OCI-LY3 (cell line): ENCODE data around the gene ANKLE1.
"Not testable (repeated sequence)": the region's sequence is repeated elsewhere in the genome, so short reads cannot be mapped to it uniquely, and the experiment has no call there.

Source experiments
- H2AFZ ChIP-seq: fragments of 200-600, 300-600 bp; shearing (Covaris generic); 2 replicates; pipeline ENCODE4 v1.6.0; 2014; ENCODE audit warnings: antibody characterized with exemption, low read depth, low read length
- H3K27ac ChIP-seq: fragments of 200-600, 300-600 bp; sonication (generic); 2 replicates; pipeline ENCODE4 v1.5.1; 2014; ENCODE audit warnings: mild to moderate bottlenecking, low read length, moderate library complexity, mixed read lengths
- H3K27me3 ChIP-seq: fragments of 200-600, 300-600 bp; sonication (generic); 2 replicates; pipeline ENCODE4 v1.6.1; 2014; ENCODE audit warnings: low read depth, low read length, mixed read lengths
- H3K36me3 ChIP-seq: fragments of 200-600, 300-600 bp; sonication (generic); replicated peaks from 2 replicates; pipeline ENCODE3; 2014; ENCODE audit warnings: low read depth, low read length, mixed read lengths
- H3K4me1 ChIP-seq: fragments of 300-600, 200-600 bp; sonication (generic); 2 replicates; pipeline ENCODE4 v1.6.1; 2014; ENCODE audit warnings: low read length, mixed read lengths
- H3K4me2 ChIP-seq: fragments of 200-600, 300-600 bp; sonication (generic); 2 replicates; pipeline ENCODE4 v1.6.1; 2014; ENCODE audit warnings: low read length, mixed read lengths
- H3K4me3 ChIP-seq: fragments of 300-600, 200-600 bp; sonication (generic); 2 replicates; pipeline ENCODE4 v1.5.1; 2014; ENCODE audit warnings: antibody characterized with exemption, mild to moderate bottlenecking, low read length, moderate library complexity
- H3K79me2 ChIP-seq: fragments of 300-600, 200-600 bp; shearing (Covaris generic); 2 replicates; pipeline ENCODE4 v1.6.1; 2014; ENCODE audit warnings: mild to moderate bottlenecking, low read length, mixed read lengths
- H3K9ac ChIP-seq: fragments of 300-600, 200-600 bp; shearing (Covaris generic); 2 replicates; pipeline ENCODE4 v1.6.0; 2014; ENCODE audit warnings: mild to moderate bottlenecking, low read length, moderate library complexity
- H3K9me3 ChIP-seq: fragments of 200-600, 300-600 bp; shearing (Covaris generic); 2 replicates; pipeline ENCODE4 v1.6.1; 2014; ENCODE audit warnings: low read length, mixed read lengths; ENCODE audit not compliant: insufficient read depth
- H4K20me1 ChIP-seq: fragments of 200-600, 300-600 bp; sonication (generic); 2 replicates; pipeline ENCODE4 v1.6.1; 2016; ENCODE audit warnings: low read length, mixed read lengths; ENCODE audit not compliant: insufficient read depth
- EZH2phosphoT487 ChIP-seq: fragments of 200-600 bp; shearing (Covaris generic); IDR thresholded peaks from 2 replicates; pipeline ENCODE4 v1.6.1; 2018; ENCODE audit warnings: antibody characterized with exemption, mixed run types, low read depth
- TF ChIP-seq, protein P1 (sequence below): fragments of 200-600, 300-600 bp; sonication (generic); IDR thresholded peaks from 2 replicates; pipeline ENCODE4 v1.5.1; 2014; ENCODE audit warnings: antibody characterized with exemption, low read length, low read depth

The ANKLE1 gene

DNA sequence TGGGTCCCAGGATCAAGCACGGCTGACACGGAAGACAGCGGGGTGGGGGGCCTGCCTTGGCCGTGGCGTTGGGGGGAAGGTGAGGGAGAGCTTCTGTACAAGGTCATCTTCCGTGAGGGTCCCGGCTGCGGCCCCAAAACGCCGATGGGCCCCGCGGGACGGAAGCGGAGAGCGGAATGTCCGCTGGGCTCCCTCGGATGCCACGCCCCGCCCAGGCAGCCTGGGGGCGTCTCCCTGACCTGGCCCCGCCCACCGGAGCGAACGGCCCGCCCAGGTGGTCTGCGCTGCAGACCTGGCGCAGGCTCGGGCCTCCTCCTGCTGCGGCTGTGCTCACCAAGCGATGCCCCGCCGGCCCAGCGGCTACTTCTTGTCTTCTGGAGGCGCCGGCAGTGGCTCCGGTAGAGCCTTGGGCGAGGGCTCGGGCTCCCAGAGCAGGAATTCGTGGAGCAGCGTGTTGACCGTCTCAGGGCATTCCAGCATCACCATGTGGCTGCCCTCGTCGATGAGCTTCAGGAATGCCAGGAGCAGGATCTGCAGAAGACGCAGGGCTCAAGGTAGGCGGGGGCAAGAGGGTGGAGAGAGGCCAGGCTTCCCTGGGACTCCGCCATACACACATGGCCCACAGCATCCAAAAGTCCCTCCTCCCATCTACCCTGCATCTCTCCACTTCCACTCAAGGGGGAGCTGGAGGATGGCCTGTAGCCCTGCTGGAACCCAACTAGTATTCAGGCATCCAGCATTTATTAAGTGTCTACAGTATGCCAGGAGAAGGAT, 10.8 kb downstream of the ANKLE1 start:
- peak overlapping the region; percentile 92 for H3K4me2 ChIP-seq
- H3K4me1 ChIP-seq, result peaks cover 5% of the 10 kb centered on the region; the same call in 1 of the 2 replicates
- H3K9me3 ChIP-seq, result no peaks in the 10 kb centered on the region
- TF ChIP-seq, protein P1, sequence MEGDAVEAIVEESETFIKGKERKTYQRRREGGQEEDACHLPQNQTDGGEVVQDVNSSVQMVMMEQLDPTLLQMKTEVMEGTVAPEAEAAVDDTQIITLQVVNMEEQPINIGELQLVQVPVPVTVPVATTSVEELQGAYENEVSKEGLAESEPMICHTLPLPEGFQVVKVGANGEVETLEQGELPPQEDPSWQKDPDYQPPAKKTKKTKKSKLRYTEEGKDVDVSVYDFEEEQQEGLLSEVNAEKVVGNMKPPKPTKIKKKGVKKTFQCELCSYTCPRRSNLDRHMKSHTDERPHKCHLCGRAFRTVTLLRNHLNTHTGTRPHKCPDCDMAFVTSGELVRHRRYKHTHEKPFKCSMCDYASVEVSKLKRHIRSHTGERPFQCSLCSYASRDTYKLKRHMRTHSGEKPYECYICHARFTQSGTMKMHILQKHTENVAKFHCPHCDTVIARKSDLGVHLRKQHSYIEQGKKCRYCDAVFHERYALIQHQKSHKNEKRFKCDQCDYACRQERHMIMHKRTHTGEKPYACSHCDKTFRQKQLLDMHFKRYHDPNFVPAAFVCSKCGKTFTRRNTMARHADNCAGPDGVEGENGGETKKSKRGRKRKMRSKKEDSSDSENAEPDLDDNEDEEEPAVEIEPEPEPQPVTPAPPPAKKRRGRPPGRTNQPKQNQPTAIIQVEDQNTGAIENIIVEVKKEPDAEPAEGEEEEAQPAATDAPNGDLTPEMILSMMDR, result peak; percentile 78
- TF ChIP-seq EZH2phosphoT487, result no peak
- peak overlapping the region; percentile 43 for H3K27ac ChIP-seq
- H3K27me3 ChIP-seq, result no peaks in the 10 kb centered on the region
- H3K9ac ChIP-seq, result peak overlapping the region; percentile 73
- H2AFZ ChIP-seq, result peak overlapping the region; percentile 92
- no peaks in the 10 kb centered on the region for H4K20me1 ChIP-seq
- no peaks in the 10 kb centered on the region for H3K79me2 ChIP-seq
- H3K4me3 ChIP-seq, result peak overlapping the region; percentile 90
- H3K36me3 ChIP-seq, result peaks cover 15% of the 10 kb centered on the region

GRCh38 chr19:17293605-17294004, 11.9 kb downstream of the ANKLE1 start:
- Histone ChIP-seq H3K4me3 (no peak overlapping the region), H3K79me2 (no peaks in the 10 kb centered on the region), H3K27me3 (no peaks in the 10 kb centered on the region), H4K20me1 (no peaks in the 10 kb centered on the region), H3K9me3 (peaks cover 4% of the 10 kb centered on the region; the same call in 1 of the 2 replicates), H3K4me2 (peak overlapping the region; percentile 92), H3K36me3 (peaks cover 21% of the 10 kb centered on the region), H3K27ac (no peak overlapping the region), H3K4me1 (peaks cover 5% of the 10 kb centered on the region; the same call in 1 of the 2 replicates), H2AFZ (no peak overlapping the region), H3K9ac (no peak overlapping the region)
- no peak for TF ChIP-seq EZH2phosphoT487
- TF ChIP-seq, protein P1, result no peak

DNA sequence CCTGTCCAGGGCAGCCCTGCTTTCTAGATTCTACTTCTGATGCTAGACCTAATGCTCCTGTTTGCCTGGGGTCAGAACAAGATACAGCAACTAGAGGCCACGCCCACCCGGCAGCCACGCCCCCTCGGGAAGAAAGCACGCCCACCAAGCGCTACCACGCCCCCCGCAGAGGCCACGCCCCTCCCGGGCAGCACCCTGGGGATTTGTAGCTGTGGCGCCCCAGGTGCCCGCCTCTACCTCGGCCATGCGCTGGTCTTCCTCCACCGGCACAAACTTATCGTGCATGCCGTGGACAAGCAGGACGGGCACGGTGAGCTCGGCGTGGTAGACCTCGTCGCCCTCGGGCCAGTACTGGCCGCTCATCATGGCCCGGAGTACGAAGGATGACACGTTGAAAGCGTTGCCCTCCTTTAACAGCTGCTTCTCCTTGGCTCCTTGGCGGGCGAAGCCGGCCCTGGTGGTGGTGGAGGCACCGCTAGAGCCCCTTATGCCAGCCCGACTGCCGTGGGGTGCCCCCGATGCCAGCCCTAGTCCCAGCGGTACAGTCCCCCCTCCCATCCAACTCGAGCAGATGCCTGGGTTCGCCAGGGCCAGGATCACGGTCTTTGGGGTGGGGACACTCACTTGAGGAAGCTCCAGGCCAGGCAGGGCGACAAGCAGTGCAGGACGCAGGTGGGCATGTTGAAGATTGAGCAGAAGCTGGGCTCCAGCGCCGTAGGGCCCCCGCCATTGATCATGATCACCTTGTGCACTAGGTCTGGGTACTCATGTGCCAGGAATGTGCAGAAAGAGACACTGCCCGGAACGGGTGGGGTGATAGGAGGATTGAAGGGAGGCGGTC, 12.6 kb downstream of the ANKLE1 start:
- Histone ChIP-seq H4K20me1 (no peaks in the 10 kb centered on the region), H3K9me3 (peaks cover 4% of the 10 kb centered on the region; the same call in 1 of the 2 replicates), H2AFZ (no peak overlapping the region), H3K4me1 (peaks cover 5% of the 10 kb centered on the region; the same call in 1 of the 2 replicates), H3K27ac (no peak overlapping the region), H3K27me3 (no peaks in the 10 kb centered on the region), H3K4me3 (no peak overlapping the region), H3K9ac (no peak overlapping the region), H3K36me3 (peaks cover 21% of the 10 kb centered on the region), H3K4me2 (no peak overlapping the region), H3K79me2 (no peaks in the 10 kb centered on the region)
- TF ChIP-seq EZH2phosphoT487, result no peak
- TF ChIP-seq, protein P1, result no peak

- H3K4me2 ChIP-seq, H2AFZ ChIP-seq, H3K9ac ChIP-seq, H3K4me1 ChIP-seq, H3K79me2 ChIP-seq, H3K4me3 ChIP-seq, H3K9me3 ChIP-seq, H3K27me3 ChIP-seq, H4K20me1 ChIP-seq, H3K27ac ChIP-seq: not testable (repeated sequence)
- H3K36me3 ChIP-seq, result peaks cover 21% of the 10 kb centered on the region
Observed at GRCh38 chr19:17295551-17295950, 13.8 kb downstream of the ANKLE1 start.
